GM13977 (cell line): Measurements from ENCODE around the gene RHOA.

Source experiments
- DNase-seq: peaks from one replicate; pipeline ENCODE4 v3.0.0; 2012; ENCODE audit warnings: low spot score
- in situ Hi-C: fragments of 300-500 bp; cut with MboI; formaldehyde crosslinking; loops from one replicate; pipeline ENCODE4 v1.12.0; 2022; ENCODE audit warnings: low sequenced_read_pairs, low pct_unique_long_range_greater_than_20kb, mixed read lengths, inconsistent platforms; ENCODE audit not compliant: unreplicated experiment
- TF ChIP-seq, protein P1 (sequence below): IDR thresholded peaks from 2 replicates; pipeline ENCODE4 v1.5.1; 2012; ENCODE audit warnings: mild to moderate bottlenecking, control low read depth; ENCODE audit not compliant: insufficient read depth; ENCODE audit errors: extremely low read depth, missing control alignments

The RHOA gene

DNA sequence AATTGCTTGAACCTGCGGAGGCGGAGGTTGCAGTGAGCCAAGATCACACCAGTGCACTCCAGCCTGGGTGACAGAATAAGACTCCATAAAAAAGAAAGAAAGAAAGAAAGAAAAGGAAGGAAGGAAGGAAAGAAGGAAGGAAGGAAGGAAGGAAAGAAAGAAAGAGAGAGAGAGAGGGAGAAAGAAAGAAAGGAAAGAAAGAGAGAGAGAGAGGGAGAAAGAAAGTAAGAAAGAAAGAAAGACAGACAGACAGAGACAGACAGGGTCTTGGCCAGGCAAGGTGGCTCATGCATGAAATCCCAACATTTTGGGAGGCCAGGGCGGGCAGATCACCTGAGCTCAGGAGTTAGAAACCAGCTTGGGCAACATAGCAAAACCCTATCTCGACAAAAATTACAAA, 41.8 kb upstream of the RHOA start:
- TF ChIP-seq, protein P1, sequence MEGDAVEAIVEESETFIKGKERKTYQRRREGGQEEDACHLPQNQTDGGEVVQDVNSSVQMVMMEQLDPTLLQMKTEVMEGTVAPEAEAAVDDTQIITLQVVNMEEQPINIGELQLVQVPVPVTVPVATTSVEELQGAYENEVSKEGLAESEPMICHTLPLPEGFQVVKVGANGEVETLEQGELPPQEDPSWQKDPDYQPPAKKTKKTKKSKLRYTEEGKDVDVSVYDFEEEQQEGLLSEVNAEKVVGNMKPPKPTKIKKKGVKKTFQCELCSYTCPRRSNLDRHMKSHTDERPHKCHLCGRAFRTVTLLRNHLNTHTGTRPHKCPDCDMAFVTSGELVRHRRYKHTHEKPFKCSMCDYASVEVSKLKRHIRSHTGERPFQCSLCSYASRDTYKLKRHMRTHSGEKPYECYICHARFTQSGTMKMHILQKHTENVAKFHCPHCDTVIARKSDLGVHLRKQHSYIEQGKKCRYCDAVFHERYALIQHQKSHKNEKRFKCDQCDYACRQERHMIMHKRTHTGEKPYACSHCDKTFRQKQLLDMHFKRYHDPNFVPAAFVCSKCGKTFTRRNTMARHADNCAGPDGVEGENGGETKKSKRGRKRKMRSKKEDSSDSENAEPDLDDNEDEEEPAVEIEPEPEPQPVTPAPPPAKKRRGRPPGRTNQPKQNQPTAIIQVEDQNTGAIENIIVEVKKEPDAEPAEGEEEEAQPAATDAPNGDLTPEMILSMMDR, result no peak
- no peak for DNase-seq
- in situ Hi-C loops, result no loop called here

- TF ChIP-seq, protein P1, result no peak
- in situ Hi-C loops, result loop anchor here (25.0 kb wide), 1 partner anchor 283 kb away; the partner anchor contains the start of genes CCDC71 and KLHDC8B
- DNase-seq, result no peak
Measured at GRCh38 chr3:49445391-49445790, 33.6 kb upstream of the RHOA start.

DNA sequence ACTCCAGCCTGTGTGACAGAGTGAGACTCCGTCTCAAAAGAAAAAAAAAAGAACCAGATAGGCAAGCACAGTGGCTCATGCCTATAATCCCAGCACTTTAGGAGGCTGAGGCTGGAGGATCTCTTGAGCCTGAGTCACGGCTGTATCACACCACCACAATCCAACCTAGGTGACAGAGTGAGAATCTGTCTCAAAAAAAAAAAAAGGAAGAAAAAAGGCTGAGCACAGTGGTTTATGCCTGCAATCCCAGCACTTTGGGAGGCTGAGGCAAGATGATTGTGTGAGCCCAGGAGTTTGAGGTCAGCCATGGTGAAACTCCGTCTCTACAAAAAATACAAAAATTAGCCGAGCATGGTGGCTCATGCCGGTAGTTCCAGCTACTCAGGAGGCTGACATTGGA, 23.0 kb upstream of the RHOA start:
- TF ChIP-seq, protein P1, result no peak
- no peak for DNase-seq
- in situ Hi-C loops, result loop anchor here (10.0 to 25.0 kb wide), 2 partner anchors 90 to 272 kb away; partner anchors contain the start of genes CCDC71, KLHDC8B and USP4

GRCh38 chr3:49428752-49429080, 16.9 kb upstream of the RHOA start:
- DNase-seq, result no peak
- in situ Hi-C loops, result loop anchor here (25.0 kb wide), 1 partner anchor 266 kb away; the partner anchor contains the start of genes CCDC71 and KLHDC8B
- TF ChIP-seq, protein P1, result peak; percentile 19

DNA sequence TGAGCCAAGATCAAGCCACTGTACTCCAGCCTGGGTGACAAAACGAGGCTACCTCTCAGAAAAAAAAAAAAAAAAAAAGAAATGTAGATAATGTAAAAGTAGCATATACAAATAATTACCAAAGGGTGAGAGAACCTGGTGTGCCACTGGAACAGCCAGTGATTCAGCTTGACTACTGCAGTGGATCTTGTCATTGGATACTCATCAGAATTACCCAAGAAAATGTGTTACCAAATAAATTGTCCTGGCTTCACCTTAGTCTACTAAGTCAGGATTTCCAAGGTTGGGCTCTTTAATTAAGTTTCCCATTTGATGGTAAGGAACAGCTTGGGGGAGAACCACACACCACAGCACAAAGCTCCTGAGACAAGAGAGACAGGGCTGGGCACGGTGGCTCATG, 15.8 kb upstream of the RHOA start:
- TF ChIP-seq, protein P1, result no peak

DNA sequence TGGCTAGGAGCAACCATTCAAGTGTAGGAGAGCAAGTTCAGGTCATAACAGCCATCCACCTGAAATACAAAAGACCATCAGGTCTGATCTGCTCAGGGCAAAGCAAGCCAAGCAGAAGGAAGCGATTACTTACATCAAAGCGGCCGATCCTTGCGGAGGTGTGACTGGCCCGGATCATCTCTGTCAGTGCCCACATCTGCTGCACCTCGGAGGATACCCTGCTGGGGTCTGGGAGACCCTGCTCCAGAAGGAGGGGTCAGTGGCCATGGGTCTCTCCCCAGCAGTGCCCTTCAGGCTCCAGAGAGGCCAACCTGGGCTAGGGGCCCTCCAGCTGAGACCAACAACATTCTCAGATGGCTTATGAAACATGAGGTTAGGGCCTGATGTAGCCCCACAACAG, 13.0 kb upstream of the RHOA start:
- TF ChIP-seq, protein P1, result no peak
- no peak for DNase-seq
- in situ Hi-C loops, result loop anchor here (25.0 kb wide), 1 partner anchor 263 kb away; the partner anchor contains the start of genes CCDC71 and KLHDC8B

More for the DNA sequence above, 15.8 kb upstream of the RHOA start:
- in situ Hi-C loops, result loop anchor here (25.0 kb wide), 1 partner anchor 265 kb away; the partner anchor contains the start of genes CCDC71 and KLHDC8B
- no peak for DNase-seq
